Measurements from ENCODE around the gene CMTM3.
"Not testable (repeated sequence)": the region's sequence is repeated elsewhere in the genome, so short reads cannot be mapped to it uniquely, and the experiment has no call there.

CMTM3 gene, protein sequence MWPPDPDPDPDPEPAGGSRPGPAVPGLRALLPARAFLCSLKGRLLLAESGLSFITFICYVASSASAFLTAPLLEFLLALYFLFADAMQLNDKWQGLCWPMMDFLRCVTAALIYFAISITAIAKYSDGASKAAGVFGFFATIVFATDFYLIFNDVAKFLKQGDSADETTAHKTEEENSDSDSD

GRCh38 chr16:66604376-66605176 lies at the start of gene CMTM3:
Gene CMTM3 (plus strand): TSS chr16:66604704. CDS start chr16:66604806, 102 bp downstream.
- peak; percentile 81 for DNase-seq

DNA sequence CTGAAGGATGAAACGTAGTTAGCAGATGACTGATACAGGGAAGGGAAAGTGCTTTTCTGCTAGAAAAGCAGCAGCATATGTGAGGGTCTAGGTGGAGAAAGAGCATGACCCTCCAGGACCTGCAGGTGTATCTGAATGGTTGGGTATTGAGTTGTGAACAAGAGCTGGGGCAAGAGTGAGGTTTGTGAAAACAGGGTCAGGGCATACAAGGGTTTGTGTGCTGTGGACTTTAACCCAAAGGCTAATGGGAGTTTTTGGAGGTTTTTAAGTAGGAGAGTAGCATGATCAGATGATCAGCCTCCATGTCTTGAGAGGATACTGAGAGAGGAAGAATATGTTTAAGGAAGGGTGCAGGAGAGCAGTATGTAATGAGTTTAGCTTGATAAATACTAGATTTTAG lies 44.4 kb upstream of the CMTM3 start:
- DNase-seq = no peak

DNA sequence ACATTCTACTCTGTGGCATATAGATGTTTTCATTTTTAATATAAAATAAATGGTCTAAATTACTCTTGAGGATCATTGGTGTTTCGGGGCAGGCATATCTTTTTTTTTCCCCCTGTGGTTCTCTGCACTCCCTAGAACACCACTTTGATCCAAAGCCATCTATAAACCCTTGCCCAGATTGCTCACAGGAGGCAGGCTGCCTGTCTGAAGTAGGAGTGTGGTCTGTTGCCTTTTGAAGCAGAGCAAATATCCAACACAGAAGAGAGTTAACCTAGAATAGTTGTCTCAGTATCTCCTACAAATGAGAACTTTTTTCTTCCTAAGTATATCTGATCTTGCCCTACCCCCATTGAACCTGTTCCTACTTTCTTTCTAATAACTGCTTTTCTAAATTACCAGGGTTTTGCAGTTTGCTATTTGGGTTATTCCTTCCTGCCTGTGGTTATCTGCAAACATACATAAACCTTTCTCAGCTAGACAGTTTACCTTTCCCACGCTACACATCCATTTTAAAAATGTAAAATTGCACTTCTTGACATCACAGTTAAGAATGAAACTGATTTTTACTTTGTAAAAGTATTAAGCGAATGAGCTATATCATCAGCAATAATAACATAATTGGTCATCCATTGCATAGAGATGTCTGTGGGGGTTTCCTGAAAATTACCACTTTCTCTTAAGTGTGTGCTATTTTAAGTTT lies 43.0 kb upstream of the CMTM3 start:
- no peak for DNase-seq

DNA sequence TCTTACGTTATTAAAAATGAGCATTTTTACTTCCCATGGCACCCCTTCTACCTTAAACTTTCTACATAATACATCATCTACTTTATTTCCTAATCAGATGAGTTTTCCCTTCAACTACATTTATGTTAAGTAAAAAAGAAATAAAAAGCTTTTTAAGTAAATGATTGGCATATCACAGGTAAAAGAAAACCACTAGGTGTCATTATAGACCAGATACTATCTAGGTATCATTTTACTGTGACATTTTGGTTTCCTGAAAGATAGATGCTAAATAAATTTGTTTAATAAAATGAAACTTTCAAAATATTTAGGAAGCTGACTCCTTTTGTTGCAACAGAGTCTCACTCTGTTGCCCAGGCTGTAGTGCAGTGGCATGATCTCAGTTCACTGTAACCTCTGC lies 42.1 kb upstream of the CMTM3 start:
- DNase-seq = no peak

DNA sequence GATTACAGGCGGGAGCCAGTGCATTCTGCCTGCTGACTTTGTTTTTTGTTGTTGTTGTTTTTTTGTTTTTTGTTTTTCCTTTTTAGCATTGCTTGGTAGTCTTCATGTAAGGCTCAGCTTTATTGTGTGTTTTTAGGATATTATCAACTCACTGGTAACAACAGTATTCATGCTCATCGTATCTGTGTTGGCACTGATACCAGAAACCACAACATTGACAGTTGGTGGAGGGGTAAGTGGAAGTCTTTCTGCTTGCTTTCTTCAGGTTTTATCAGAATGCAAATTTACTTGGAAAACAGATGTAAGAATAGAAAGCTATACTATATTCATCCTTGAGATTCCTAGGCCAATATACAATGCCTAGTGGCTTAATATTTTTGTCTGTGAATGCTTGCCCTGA lies 41.5 kb upstream of the CMTM3 start:
- no peak for DNase-seq

DNA sequence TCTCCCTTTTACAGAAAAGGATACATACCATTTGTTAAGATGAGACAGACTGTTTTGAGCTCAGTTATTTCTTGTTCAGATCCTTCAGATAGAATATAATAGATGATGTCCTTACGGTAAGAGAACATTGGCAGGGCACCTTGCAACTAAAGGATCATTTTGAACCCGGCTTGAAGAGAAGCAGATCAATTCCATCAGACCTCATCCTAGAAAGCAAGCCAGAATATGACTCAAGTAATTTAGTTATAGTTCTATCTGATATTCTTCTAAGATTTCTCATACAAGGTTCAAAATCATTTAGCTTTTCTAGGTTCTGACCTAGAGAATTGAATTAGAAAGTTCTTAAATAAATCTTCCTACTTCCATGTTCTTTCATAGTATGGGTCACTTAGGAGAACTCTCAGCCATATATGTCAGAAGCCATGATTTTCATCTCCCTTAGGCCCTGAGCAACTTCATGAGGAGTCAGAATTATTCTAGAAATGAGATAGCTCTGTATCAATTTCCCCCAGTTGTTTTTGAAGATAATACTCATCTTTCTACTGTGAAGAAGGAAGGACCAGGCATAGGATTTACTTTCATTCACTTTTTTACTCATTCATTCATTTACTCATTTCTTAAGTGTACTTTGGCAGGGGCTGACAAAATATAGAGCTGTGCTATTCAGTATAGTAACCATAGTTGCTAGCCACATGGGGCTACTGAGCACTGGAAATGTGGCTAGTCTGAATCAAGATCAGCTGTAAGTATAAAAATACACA lies 40.8 kb upstream of the CMTM3 start:
- no peak for DNase-seq

DNA sequence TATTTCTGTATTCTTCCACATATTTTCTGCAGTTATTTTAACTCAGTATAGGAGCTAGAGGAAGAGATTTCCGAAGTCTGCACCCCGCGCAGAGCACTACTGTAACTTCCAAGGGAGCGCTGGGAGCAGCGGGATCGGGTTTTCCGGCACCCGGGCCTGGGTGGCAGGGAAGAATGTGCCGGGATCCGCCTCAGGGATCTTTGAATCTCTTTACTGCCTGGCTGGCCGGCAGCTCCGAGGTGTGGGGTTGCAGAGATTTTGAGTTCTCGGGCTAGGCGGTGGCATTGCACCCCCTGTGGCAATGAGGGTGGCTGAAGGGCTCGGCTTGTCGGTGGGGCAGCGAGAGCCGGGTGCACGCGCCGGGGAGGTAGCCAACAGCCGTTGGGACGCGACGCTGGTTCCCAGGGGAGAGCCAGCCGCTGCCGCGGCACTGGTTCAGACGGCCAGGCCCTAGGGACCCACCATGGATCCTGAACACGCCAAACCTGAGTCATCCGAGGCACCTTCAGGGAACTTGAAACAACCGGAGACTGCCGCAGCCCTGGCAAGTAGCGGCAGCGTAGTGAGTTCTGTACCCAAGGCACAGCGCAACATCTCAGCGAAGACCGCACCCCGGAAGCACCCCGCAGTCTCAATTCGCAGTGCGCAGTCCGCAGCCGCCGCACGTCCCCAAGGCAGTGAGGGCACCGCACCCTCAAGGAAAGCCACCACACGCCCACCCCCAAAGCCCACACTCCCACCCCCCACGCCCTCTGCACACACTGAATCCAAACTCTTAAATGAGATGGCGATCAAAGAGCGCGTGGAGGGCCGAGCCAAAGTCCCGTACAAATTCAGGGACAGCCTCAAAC lies 38.2 kb upstream of the CMTM3 start, which contains the start of gene CMTM1:
Gene CMTM1 (plus strand): TSS at position 389 of the 851 bp plus-strand sequence. CDS start 75 bp downstream, at position 464.
- DNase-seq = no peak

GRCh38 chr16:66567270-66567669 lies 37.2 kb upstream of the CMTM3 start:
- DNase-seq = not testable (repeated sequence)

- DNase-seq = no peak
Measured at GRCh38 chr16:66568355-66568754, 36.1 kb upstream of the CMTM3 start.

GRCh38 chr16:66569131-66569530 lies 35.4 kb upstream of the CMTM3 start:
- DNase-seq = no peak

DNA sequence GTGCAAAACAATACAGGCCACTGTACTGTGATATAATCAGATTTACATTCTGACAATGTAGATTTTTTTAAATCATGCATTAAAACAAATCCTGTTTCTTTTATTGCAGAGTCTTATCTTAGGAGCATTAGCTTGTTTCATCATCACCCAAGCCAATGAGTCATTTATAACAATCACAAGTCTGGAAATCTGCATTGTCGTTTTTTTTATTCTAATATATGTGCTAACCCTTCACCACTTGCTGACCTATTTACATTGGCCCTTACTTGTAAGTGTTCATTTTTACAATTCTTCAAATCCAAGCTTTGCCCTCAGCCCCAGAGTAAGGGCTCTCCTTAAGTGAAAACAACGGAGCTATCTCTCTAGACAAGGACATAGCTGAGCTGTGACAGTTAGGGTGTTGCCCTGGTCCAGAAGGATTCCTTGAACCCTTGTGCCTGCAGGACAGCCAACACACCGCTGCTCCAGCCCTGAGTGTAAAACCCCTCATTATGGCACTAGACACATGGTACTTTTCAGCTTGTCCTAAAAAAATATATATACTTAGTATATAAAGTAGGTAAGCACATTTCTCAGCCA lies 34.6 kb upstream of the CMTM3 start:
- DNase-seq = no peak

GRCh38 chr16:66572356-66572755 lies 32.1 kb upstream of the CMTM3 start:
- DNase-seq = no peak

DNA sequence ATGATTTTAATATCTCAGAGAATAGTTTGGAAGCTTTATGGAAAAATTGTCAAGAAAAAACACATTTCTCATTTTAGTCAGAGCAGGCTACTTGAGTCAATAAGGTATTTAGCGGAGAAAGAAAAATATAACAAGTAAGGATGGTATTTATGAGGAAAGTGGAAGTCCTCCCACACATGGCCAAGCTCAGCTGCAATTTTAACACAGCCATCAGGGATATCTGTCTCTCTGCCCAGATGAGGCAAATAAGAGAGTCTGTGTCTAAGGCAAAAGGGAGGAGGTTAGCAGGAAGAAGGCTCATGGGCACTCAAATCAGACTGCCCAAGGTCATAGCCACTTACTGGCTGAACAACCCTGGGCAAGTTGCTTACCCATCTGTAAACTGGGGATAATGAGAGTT lies 30.4 kb upstream of the CMTM3 start:
- DNase-seq = no peak

GRCh38 chr16:66574531-66574930 lies 30.0 kb upstream of the CMTM3 start:
- DNase-seq = no peak

GRCh38 chr16:66575060-66575459 lies 29.4 kb upstream of the CMTM3 start:
- no peak for DNase-seq

GRCh38 chr16:66576296-66576695 lies 28.2 kb upstream of the CMTM3 start:
- no peak for DNase-seq

DNA sequence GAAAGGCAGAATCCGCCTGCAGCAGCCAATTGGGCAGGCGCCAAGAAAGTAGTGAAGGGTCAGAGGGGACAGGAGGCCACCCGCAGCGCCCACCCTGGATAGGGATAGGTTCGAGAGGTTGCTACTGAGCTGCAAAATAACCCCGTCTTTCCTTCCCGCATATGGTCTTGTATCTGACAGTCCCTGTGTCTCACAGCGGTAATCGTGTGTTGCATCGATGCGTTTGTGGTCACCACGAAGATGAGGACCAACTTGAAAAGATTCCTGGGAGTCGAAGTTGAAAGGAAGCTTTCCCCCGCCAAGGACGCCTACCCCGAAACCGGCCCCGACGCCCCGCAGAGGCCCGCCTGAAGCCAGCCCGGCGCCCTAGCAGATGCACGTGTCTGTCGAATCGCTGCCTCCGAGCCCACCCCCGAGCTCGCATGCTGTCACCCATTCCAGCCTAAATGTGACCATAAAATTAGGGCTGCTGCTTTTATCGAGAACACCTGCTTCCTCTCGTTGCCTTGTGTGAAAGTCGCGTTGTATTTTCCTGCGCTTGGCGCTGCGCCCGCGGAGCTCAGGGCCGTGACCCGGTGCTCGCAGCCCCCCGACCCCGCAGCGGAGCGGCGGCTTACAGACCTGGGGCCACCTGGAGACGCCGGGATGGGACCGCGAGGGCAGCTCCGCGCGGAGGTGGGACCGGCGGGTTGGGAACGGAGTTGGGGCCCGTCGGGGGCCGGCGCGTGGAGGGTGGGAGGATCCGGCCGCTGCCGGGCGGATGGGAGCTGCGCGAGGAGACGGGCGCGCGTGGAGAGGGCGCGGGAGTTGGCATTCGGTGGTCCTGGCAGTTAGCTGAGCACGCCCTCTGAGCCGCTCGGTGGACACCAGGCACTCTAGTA lies 25.6 kb upstream of the CMTM3 start, which contains the start of gene CMTM2:
Gene CMTM2 (plus strand): TSS at position 813 of the 881 bp plus-strand sequence. CDS start 145 bp downstream, outside the sequence.
- DNase-seq = peak; percentile 28

GRCh38 chr16:66580605-66581209 lies 23.8 kb upstream of the CMTM3 start:
- DNase-seq = no peak

GRCh38 chr16:66581246-66581952 lies 23.1 kb upstream of the CMTM3 start:
- DNase-seq = no peak

All from stimulated activated CD4-positive, alpha-beta T cell treated with anti-CD3 and anti-CD28 coated beads, Interleukin-4, amount 100 ng/mL, for 1 hour (primary cell).